ENCODE results near the gene TMPRSS3. TPM values are rescaled to one million over a fixed set of nuclear protein-coding genes. Genes with fewer than 3 reads are reported as not detected.

The TMPRSS3 gene
- total RNA-seq, 2 experiments from 2014 or later, result 22.3 to 27.4 TPM

GRCh38 chr21:42388740-42389448 is 7.0 kb downstream of the TMPRSS3 start:
- no peaks in the 10 kb centered on the region for H3K9me3 Mint-ChIP-seq (ENCODE audit: low read depth)
- H3K4me3 Mint-ChIP-seq, result peak overlapping the region; percentile 20
- CTCF ChIA-PET, result interaction anchor here (1.7 kb wide), 1 partner anchor 15 kb away, joined by 7 read pairs; the partner anchor contains the start of gene UBASH3A
- DNase-seq (no peak), ATAC-seq (peak; percentile 69)
- peaks cover 39% of the 10 kb centered on the region for H3K36me3 Mint-ChIP-seq
- H3K27me3 Mint-ChIP-seq, result no peaks in the 10 kb centered on the region
- peak overlapping the region; percentile 69 for H3K27ac Mint-ChIP-seq
- H3K4me1 Mint-ChIP-seq, result peaks cover 61% of the 10 kb centered on the region

- H3K4me1 Mint-ChIP-seq, result peaks cover 54% of the 10 kb centered on the region
- no peak overlapping the region for H3K27ac Mint-ChIP-seq
- no peak for DNase-seq
- H3K4me3 Mint-ChIP-seq, result no peak overlapping the region
- H3K36me3 Mint-ChIP-seq, result peaks cover 44% of the 10 kb centered on the region
- CTCF ChIA-PET, result interaction anchor here (1.2 to 1.7 kb wide), 3 partner anchors 16 to 49 kb away, joined by 4 to 7 read pairs (median 4); partner anchors contain the start of gene UBASH3A
- H3K9me3 Mint-ChIP-seq (ENCODE audit: low read depth), result no peaks in the 10 kb centered on the region
- no peaks in the 10 kb centered on the region for H3K27me3 Mint-ChIP-seq
- no peak for ATAC-seq
Measured at GRCh38 chr21:42387843-42388340, 8.0 kb downstream of the TMPRSS3 start.

- DNase-seq, result no peak
- Mint-ChIP-seq H3K4me1 (peaks cover 48% of the 10 kb centered on the region), H3K4me3 (no peak overlapping the region), H3K9me3 (ENCODE audit: low read depth) (peaks cover 6% of the 10 kb centered on the region), H3K27ac (no peak overlapping the region), H3K36me3 (peaks cover 47% of the 10 kb centered on the region), H3K27me3 (no peaks in the 10 kb centered on the region)
- CTCF ChIA-PET, result interaction anchor here (1.0 to 1.6 kb wide), 3 partner anchors 17 to 49 kb away, joined by 3 to 4 read pairs (median 4); partner anchors contain the start of gene UBASH3A
- no peak for ATAC-seq
Measured at GRCh38 chr21:42387164-42387563, 8.7 kb downstream of the TMPRSS3 start.

- no peak overlapping the region for H3K27ac Mint-ChIP-seq
Measured at GRCh38 chr21:42386034-42386591, 9.7 kb downstream of the TMPRSS3 start.

DNA sequence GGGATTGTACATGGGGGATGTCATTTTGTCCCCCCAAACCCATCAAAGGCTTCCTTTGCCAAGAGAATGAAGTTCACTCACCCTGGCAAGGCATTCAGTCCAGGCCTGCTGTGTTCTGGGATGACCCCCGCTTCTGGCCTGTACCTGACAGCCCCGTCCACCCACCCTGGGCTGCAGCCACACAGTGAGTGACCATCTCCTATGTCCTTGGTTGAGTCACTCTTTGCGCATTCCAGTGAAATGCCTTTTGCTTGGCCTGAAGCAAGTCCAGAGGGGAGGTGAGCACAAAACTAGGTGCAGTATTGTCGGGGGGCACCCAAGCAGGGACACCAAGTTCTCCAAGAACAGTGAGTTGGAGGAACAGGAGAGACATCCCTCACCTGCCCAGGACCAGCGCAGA is 10.2 kb downstream of the TMPRSS3 start:
- H3K27me3 Mint-ChIP-seq, result no peaks in the 10 kb centered on the region
- no peak overlapping the region for H3K27ac Mint-ChIP-seq
- no peak for ATAC-seq
- DNase-seq, result no peak
- peaks cover 52% of the 10 kb centered on the region for H3K36me3 Mint-ChIP-seq
- H3K4me3 Mint-ChIP-seq, result no peak overlapping the region
- H3K4me1 Mint-ChIP-seq, result peaks cover 38% of the 10 kb centered on the region
- H3K9me3 Mint-ChIP-seq (ENCODE audit: low read depth), result peaks cover 13% of the 10 kb centered on the region
- CTCF ChIA-PET, result no interaction called here

More at GRCh38 chr21:42386034-42386591, 9.7 kb downstream of the TMPRSS3 start:
- Mint-ChIP-seq H3K36me3 (peaks cover 53% of the 10 kb centered on the region), H3K9me3 (ENCODE audit: low read depth) (peaks cover 13% of the 10 kb centered on the region), H3K4me1 (peaks cover 42% of the 10 kb centered on the region), H3K27me3 (no peaks in the 10 kb centered on the region), H3K4me3 (no peak overlapping the region)
- no peak for DNase-seq
- CTCF ChIA-PET, result no interaction called here
- ATAC-seq, result no peak

DNA sequence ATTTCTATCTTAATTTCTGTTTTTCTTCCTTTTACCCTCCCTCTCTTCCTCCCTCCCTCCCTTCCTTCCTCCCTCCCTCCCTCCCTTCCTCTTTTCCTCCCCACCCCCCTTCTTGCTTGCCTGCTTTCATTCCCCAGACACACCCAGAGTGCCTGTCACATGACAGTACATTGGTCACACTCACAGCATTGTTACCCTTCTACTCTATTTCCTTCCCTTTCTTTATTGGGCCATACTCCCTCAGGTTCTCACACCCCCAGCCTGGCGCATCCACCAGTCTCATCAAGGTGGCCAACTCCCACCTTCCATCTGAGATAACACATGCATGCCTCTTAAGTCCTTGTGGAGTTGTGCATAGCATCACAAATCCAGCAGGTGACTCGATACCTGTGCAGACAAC is 10.9 kb downstream of the TMPRSS3 start:
- peaks cover 35% of the 10 kb centered on the region for H3K4me1 Mint-ChIP-seq
- CTCF ChIA-PET, result no interaction called here
- ATAC-seq, result no peak

DNA sequence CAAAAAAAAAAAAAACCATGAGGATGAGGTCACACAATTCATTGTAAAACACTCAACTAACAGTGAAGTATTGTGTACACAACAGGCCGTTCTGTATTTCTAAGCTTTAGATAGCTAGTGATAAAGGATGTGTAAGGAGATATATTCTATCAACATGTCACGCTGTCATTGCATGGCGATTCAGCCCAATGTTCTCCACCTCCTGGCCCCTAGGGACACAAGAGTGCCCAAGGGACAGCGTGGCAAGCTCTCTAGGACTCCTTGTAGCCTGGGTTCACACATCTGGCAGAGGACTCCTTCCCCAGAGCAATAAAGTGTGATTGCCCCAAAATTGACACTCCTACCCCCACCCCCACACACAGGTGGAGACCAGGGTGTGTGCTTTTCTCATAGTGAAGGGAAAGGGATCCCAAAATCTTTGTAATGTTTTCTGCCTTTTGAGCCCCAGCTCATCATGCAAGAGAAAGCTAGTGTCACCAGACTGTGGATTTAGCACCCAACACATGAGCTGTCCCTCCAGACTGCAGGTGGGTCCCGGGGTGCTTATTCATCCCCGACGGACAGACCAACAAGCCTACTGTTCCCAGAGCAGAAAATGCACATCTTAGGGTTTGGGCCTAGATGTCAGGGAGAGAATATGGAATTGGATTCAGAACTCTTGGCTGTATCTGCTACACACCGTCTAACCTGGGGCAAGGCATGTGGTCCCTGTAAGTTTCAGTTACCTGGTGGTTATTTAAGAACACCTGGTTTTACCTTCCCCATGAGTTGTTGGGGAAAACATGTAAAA is 11.5 kb downstream of the TMPRSS3 start:
- CTCF ChIA-PET, result no interaction called here
- Mint-ChIP-seq H3K27ac (no peak overlapping the region), H3K9me3 (ENCODE audit: low read depth) (peaks cover 13% of the 10 kb centered on the region), H3K4me1 (peaks cover 28% of the 10 kb centered on the region), H3K27me3 (no peaks in the 10 kb centered on the region), H3K36me3 (peaks cover 48% of the 10 kb centered on the region), H3K4me3 (no peak overlapping the region)
- ATAC-seq (no peak), DNase-seq (no peak)

More for the DNA sequence above, 10.9 kb downstream of the TMPRSS3 start:
- no peak overlapping the region for H3K27ac Mint-ChIP-seq
- peaks cover 13% of the 10 kb centered on the region for H3K9me3 Mint-ChIP-seq (ENCODE audit: low read depth)
- no peak for DNase-seq
- H3K27me3 Mint-ChIP-seq, result no peaks in the 10 kb centered on the region
- peaks cover 50% of the 10 kb centered on the region for H3K36me3 Mint-ChIP-seq
- H3K4me3 Mint-ChIP-seq, result no peak overlapping the region

GRCh38 chr21:42383331-42383730 is 12.5 kb downstream of the TMPRSS3 start:
- CTCF ChIA-PET, result interaction anchor here (1.9 to 3.5 kb wide), 3 partner anchors 12 to 67 kb away, joined by 5 to 28 read pairs (median 20); partner anchors contain the start of gene UBASH3A
- DNase-seq (no peak), ATAC-seq (no peak)
- H3K27ac Mint-ChIP-seq, result no peak overlapping the region
- H3K4me1 Mint-ChIP-seq, result peaks cover 21% of the 10 kb centered on the region
- H3K4me3 Mint-ChIP-seq, result no peak overlapping the region
- peaks cover 13% of the 10 kb centered on the region for H3K9me3 Mint-ChIP-seq (ENCODE audit: low read depth)
- peaks cover 42% of the 10 kb centered on the region for H3K36me3 Mint-ChIP-seq
- H3K27me3 Mint-ChIP-seq, result no peaks in the 10 kb centered on the region

GRCh38 chr21:42382915-42383314 is 12.9 kb downstream of the TMPRSS3 start:
- Mint-ChIP-seq H3K36me3 (peaks cover 41% of the 10 kb centered on the region), H3K27ac (no peak overlapping the region), H3K4me1 (peaks cover 21% of the 10 kb centered on the region), H3K4me3 (no peak overlapping the region), H3K9me3 (ENCODE audit: low read depth) (peaks cover 13% of the 10 kb centered on the region), H3K27me3 (no peaks in the 10 kb centered on the region)
- CTCF ChIA-PET, result interaction anchor here (1.9 to 3.5 kb wide), 7 partner anchors 11 to 238 kb away, joined by 5 to 28 read pairs (median 11); partner anchors contain the start of gene UBASH3A
- ATAC-seq (no peak), DNase-seq (no peak)

- CTCF ChIA-PET, result interaction anchor here (0.7 to 3.5 kb wide), 26 partner anchors 10 to 236 kb away, joined by 3 to 28 read pairs (median 5); partner anchors contain the start of genes TFF1 and UBASH3A
Measured at GRCh38 chr21:42381347-42381984, 14.4 kb downstream of the TMPRSS3 start.

GRCh38 chr21:42379426-42380215 is 16.2 kb downstream of the TMPRSS3 start:
- CTCF ChIA-PET, result interaction anchor here (1.1 to 3.5 kb wide), 4 partner anchors 17 to 127 kb away, joined by 3 to 20 read pairs (median 8); partner anchors contain the start of gene TMPRSS3
- H3K4me1 Mint-ChIP-seq, result peaks cover 15% of the 10 kb centered on the region
- H3K9me3 Mint-ChIP-seq (ENCODE audit: low read depth), result peaks cover 13% of the 10 kb centered on the region
- DNase-seq (no peak), ATAC-seq (no peak)
- peaks cover 24% of the 10 kb centered on the region for H3K36me3 Mint-ChIP-seq
- H3K4me3 Mint-ChIP-seq, result no peak overlapping the region
- H3K27ac Mint-ChIP-seq, result no peak overlapping the region
- H3K27me3 Mint-ChIP-seq, result no peaks in the 10 kb centered on the region

More at GRCh38 chr21:42381347-42381984, 14.4 kb downstream of the TMPRSS3 start:
- Mint-ChIP-seq H3K9me3 (ENCODE audit: low read depth) (peaks cover 13% of the 10 kb centered on the region), H3K36me3 (peaks cover 33% of the 10 kb centered on the region), H3K4me1 (peaks cover 15% of the 10 kb centered on the region), H3K27ac (no peak overlapping the region), H3K27me3 (no peaks in the 10 kb centered on the region), H3K4me3 (no peak overlapping the region)
- DNase-seq, result peak; percentile 71
- peak; percentile 77 for ATAC-seq

GRCh38 chr21:42378418-42378817 is 17.4 kb downstream of the TMPRSS3 start:
- H3K4me3 Mint-ChIP-seq, result no peak overlapping the region
- CTCF ChIA-PET, result no interaction called here
- H3K4me1 Mint-ChIP-seq, result peaks cover 20% of the 10 kb centered on the region
- no peak for DNase-seq
- no peaks in the 10 kb centered on the region for H3K27me3 Mint-ChIP-seq
- ATAC-seq, result no peak
- H3K27ac Mint-ChIP-seq, result no peak overlapping the region
- peaks cover 20% of the 10 kb centered on the region for H3K36me3 Mint-ChIP-seq
- peaks cover 13% of the 10 kb centered on the region for H3K9me3 Mint-ChIP-seq (ENCODE audit: low read depth)
